GM19397 (cell line): ENCODE data around the gene METTL24.

Experiments used
- ATAC-seq: cut with Tn5 transposase; IDR thresholded peaks from one replicate; pipeline ENCODE4 v1.9.1; 2021; ENCODE audit warnings: mild to moderate bottlenecking, moderate library complexity; ENCODE audit not compliant: unreplicated experiment

Gene METTL24, protein sequence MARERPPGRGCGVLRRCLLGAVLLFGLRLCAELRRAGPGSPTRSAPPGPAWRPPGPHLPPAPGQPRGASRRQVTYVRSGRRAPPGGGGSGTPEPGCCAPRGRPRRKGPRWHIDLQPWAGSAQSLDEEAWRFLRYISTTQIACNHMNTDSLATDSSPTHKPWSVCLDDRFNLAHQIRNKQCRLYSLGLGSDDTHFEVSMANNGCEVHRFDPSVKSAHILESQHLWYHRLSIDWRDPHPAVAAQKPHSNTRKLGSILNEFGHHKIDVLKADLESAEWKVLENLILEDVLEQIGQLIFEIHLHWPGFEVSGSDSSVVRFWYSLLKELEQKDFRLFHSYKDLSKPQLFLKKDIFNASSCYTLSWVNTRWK

GRCh38 chr6:110357664-110358552 is at the start of gene METTL24:
TSS of gene METTL24 (minus strand) at chr6:110358349. CDS start at chr6:110358272, 77 bp downstream.
- no peak for ATAC-seq

DNA sequence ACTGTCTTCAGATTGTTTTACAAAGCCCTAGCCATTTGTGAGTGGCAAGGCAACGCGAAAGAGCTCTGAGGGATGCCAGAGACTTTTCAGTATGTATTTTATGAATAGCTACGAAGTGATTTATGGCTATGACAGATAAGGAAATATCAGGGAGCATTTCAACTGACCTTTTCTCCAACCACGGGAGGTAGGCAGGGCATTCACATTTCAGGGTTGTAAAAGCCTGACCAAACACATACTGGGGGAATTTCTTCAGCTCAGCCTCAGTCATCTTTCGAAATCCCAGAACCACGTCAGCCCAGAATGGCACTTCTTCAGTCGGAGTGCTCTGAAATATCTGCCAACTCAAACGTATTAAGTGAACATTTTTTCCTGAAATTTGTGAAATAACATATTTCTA is 46.5 kb upstream of the METTL24 start:
- ATAC-seq, result no peak

GRCh38 chr6:110401585-110402176 is 43.5 kb upstream of the METTL24 start:
- ATAC-seq, result no peak

- no peak for ATAC-seq
Observed at GRCh38 chr6:110400208-110400607, 42.1 kb upstream of the METTL24 start.

- no peak for ATAC-seq
Observed at GRCh38 chr6:110399219-110400071, 41.3 kb upstream of the METTL24 start.

GRCh38 chr6:110398778-110399177 is 40.6 kb upstream of the METTL24 start:
- no peak for ATAC-seq

GRCh38 chr6:110395221-110395620 is 37.1 kb upstream of the METTL24 start:
- no peak for ATAC-seq

DNA sequence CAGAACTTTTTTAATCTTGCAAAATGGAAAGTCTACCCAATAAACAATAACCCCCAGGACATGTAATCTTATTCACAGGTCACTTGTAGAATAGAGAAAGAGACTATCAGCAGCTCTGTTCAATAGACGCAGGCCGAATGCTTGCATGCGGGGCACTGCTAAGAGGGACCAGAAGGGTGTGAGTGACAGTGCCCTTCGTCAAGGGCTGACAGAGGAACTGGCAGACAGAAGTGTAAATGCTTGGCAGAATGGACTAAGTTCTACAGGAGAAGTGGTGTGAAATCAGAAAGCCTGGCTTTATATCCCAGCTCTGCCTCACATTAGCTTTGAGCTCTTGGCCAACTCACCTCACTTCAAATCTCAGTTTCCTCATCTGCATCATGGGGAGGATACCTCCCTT is 36.3 kb upstream of the METTL24 start:
- ATAC-seq, result no peak

GRCh38 chr6:110392727-110393126 is 34.6 kb upstream of the METTL24 start:
- ATAC-seq, result no peak

DNA sequence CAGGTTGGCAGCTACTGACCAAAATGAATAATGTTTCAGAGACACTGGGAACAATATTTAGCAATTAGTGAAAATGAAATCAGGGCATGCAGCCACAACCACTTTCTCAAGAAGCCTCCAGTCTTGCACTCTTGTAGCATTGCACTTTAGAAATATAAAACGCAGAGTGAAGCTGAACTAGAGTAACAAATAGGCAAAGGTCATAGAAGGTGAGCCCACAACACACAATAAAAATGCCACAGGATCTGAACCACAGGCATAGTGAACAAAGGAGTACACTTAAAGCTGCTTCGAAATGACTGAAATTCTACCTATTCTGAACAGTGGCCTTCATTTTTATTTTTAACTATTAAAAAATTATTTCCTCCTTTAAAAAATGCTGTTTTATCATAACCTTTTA is 32.3 kb upstream of the METTL24 start:
- ATAC-seq, result no peak

- ATAC-seq, result no peak
Observed at GRCh38 chr6:110389689-110390382, 31.7 kb upstream of the METTL24 start.

DNA sequence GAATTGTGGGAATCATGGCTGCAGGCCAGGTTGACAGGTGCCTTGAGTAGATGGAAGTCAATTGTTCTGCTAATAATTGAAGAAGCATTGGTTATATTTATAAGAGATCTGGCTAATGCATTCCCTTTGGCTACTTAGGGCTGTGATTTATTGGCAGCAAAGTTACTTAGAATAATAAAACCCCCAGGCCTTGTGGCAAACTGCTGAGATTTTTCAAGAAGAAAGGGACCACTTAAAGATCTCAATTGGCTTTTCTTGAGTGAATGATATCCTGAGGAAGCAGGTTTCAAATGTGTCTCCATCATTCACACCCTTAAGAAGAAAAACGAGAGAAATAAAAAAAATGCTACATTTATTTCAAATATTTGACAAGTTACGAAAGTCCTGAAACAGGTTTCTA is 29.8 kb upstream of the METTL24 start:
- no peak for ATAC-seq

DNA sequence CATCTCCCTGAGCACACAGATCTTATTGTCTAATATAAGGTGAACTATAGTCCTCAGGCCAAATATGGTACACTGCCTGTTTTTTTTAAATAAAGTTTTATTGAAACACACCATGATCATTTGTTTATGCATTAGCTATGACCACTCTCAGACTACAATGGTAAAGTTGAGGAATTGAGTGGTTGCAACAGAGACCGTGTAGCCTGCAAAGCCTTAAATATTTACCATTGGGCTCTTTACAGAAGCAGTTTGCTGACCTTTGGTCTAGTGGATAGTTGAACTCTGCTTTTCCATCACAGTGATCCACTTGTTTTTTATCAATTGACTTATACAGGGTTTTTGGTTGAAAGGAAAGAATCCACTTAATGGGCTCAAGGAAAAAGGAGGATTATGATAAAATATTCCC is 27.3 kb upstream of the METTL24 start:
- no peak for ATAC-seq

- ATAC-seq, result no peak
Observed at GRCh38 chr6:110378552-110378951, 20.4 kb upstream of the METTL24 start.

DNA sequence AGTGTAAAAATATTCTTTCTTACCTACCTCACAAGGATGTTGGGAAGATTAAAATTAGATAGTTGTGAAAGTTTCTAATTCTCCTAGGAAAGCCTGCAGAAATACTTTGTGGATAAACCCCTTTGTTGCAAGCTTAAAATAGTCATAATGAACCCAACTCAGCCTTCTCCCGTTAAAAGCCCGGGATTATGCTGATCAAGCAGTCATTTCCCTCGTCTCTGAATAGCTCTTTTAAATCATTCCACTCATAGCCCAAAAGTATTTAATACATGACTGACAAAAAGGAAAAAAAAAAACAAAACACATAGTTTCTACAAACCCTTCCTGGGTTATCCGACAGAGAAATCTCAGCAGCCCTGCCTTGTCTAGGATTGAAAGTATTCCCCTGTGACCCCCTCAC is 10.9 kb upstream of the METTL24 start:
- no peak for ATAC-seq

- no peak for ATAC-seq
Observed at GRCh38 chr6:110368284-110368683, 10.1 kb upstream of the METTL24 start.

DNA sequence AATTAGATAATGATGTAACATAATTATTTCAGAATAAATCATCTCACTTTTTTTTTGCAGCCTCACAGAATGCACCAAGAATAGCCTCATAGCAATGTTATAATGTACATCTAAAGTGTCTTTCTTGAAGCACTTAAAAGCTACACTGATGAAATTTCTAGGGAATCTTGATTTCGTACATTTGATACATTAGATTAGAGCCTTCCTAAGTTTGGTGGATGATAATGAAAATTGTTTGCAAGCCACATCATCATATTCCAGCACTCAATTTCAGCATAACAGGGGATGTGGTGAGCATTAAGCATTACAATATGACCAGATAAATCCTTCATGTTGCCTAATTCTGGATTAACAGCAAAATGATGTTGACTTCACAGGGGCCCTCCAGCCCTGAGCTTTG is 9.7 kb upstream of the METTL24 start:
- ATAC-seq, result no peak

GRCh38 chr6:110366975-110367374 is 8.8 kb upstream of the METTL24 start:
- no peak for ATAC-seq

- ATAC-seq, result no peak
Observed at GRCh38 chr6:110366256-110366655, 8.1 kb upstream of the METTL24 start.
